Nephron progenitor cell (in vitro differentiated cells): Measurements from ENCODE around the gene ST6GALNAC3.
A peak's percentile ranks its signal among the peaks of the same experiment; 100 is the strongest.
"Not testable (repeated sequence)": the region's sequence is repeated elsewhere in the genome, so short reads cannot be mapped to it uniquely, and the experiment has no call there.

Experiments
- DNase-seq: peaks from one replicate; pipeline ENCODE4 v3.0.0; 2021
- H3K27ac Mint-ChIP-seq: 2 replicates; pipeline ENCODE4 v1.8.0; 2021; ENCODE audit warnings: mild to moderate bottlenecking, moderate library complexity, mixed read lengths
- H3K27me3 Mint-ChIP-seq: 2 replicates; pipeline ENCODE4 v1.8.0; 2021; ENCODE audit warnings: mild to moderate bottlenecking, low read depth, mixed read lengths; ENCODE audit not compliant: poor library complexity
- H3K36me3 Mint-ChIP-seq: 2 replicates; pipeline ENCODE4 v1.8.0; 2021; ENCODE audit warnings: low read depth, mixed read lengths
- H3K4me1 Mint-ChIP-seq: 2 replicates; pipeline ENCODE4 v1.8.0; 2021; ENCODE audit warnings: mixed read lengths
- H3K4me3 Mint-ChIP-seq: 2 replicates; pipeline ENCODE4 v1.8.0; 2021; ENCODE audit warnings: mild to moderate bottlenecking, moderate library complexity, mixed read lengths
- H3K9me3 Mint-ChIP-seq: 2 replicates; pipeline ENCODE4 v1.8.0; 2021; ENCODE audit warnings: mild to moderate bottlenecking, moderate library complexity, mixed read lengths
- TF ChIP-seq, protein P1 (sequence below): fragments of 200-600 bp; sonication (generic); IDR thresholded peaks from 2 replicates; pipeline ENCODE4 v1.5.0; 2021; ENCODE audit warnings: antibody characterized with exemption

ST6GALNAC3 gene

DNA sequence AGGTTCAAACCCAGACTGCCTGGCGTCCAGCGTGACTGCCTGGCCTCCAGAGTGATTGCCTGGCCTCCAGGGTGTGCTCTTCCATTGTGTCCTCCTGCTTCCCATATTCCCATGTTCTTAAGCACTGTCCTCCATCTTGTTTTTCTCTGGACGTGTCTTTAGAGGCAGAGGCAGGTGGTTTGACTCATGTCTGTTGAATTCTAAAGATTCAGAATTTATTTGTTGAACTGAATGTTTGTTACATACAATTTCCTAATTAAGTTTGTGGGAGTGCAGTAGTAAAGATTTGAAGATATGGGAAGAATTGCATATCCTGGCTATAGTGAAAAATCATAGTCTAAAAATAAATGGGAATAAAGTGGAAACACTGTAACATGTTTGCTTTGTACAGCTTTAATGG, 18.3 kb downstream of the ST6GALNAC3 start:
- Mint-ChIP-seq H3K4me3 (no peak overlapping the region), H3K9me3 (no peaks in the 10 kb centered on the region), H3K36me3 (peaks cover 9% of the 10 kb centered on the region), H3K27ac (peak overlapping the region; percentile 47), H3K27me3 (peaks cover 3% of the 10 kb centered on the region), H3K4me1 (peaks cover 26% of the 10 kb centered on the region)
- DNase-seq, result no peak
- TF ChIP-seq, protein P1, sequence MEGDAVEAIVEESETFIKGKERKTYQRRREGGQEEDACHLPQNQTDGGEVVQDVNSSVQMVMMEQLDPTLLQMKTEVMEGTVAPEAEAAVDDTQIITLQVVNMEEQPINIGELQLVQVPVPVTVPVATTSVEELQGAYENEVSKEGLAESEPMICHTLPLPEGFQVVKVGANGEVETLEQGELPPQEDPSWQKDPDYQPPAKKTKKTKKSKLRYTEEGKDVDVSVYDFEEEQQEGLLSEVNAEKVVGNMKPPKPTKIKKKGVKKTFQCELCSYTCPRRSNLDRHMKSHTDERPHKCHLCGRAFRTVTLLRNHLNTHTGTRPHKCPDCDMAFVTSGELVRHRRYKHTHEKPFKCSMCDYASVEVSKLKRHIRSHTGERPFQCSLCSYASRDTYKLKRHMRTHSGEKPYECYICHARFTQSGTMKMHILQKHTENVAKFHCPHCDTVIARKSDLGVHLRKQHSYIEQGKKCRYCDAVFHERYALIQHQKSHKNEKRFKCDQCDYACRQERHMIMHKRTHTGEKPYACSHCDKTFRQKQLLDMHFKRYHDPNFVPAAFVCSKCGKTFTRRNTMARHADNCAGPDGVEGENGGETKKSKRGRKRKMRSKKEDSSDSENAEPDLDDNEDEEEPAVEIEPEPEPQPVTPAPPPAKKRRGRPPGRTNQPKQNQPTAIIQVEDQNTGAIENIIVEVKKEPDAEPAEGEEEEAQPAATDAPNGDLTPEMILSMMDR, result no peak

- Mint-ChIP-seq H3K4me3 (no peak overlapping the region), H3K36me3 (peaks cover 6% of the 10 kb centered on the region), H3K9me3 (no peaks in the 10 kb centered on the region), H3K27me3 (peaks cover 3% of the 10 kb centered on the region), H3K4me1 (peaks cover 26% of the 10 kb centered on the region), H3K27ac (peak overlapping the region; percentile 40)
- TF ChIP-seq, protein P1, result no peak
- DNase-seq, result no peak
Observed at GRCh38 chr1:76093522-76094312, 19.2 kb downstream of the ST6GALNAC3 start.

DNA sequence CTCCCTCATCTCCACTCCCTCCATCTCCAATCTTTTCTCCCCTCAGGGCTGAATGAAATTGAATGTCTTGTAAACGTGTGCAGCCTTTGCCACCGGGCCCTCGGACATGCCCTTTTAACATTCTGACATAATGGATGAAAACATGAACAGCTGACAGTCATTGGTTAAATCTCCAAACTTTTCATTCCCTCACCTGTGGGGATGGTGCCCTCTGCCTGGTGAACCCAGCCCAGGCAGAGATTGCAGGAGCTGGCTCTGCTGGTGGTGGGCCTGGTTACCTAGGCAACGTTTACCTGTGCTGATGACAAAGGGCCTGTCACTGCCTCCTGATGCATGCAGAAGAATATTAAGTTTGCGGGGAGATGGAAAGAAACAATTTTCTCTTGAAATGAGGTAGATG, 21.3 kb downstream of the ST6GALNAC3 start:
- peaks cover 26% of the 10 kb centered on the region for H3K4me1 Mint-ChIP-seq
- no peak overlapping the region for H3K4me3 Mint-ChIP-seq
- no peak for DNase-seq
- no peaks in the 10 kb centered on the region for H3K9me3 Mint-ChIP-seq
- peak overlapping the region; percentile 77 for H3K27ac Mint-ChIP-seq
- peaks cover 4% of the 10 kb centered on the region for H3K36me3 Mint-ChIP-seq
- H3K27me3 Mint-ChIP-seq, result peaks cover 3% of the 10 kb centered on the region
- TF ChIP-seq, protein P1, result no peak

DNA sequence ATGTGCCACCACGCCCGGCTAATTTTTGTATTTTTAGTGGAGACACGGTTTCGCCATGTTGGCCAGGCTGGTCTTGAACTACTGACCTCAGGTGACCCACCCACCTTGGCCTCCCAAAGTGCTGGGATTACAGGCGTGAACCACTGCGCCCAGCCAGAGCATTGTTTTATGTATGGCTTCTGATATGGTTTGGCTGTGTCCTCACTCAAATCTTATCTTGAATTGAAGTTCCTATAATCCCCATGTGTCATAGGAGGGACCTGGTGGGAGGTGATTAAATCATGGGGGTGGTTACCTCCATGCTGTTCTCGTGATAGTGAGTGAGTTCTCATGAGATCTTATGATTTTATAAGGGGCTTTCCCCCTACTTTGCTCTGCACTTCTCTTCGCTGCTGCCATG, 22.5 kb downstream of the ST6GALNAC3 start:
- not testable (repeated sequence) for H3K27ac Mint-ChIP-seq, DNase-seq, H3K9me3 Mint-ChIP-seq, H3K36me3 Mint-ChIP-seq, H3K27me3 Mint-ChIP-seq, H3K4me3 Mint-ChIP-seq
- H3K4me1 Mint-ChIP-seq, result peaks cover 26% of the 10 kb centered on the region

- peaks cover 2% of the 10 kb centered on the region for H3K27me3 Mint-ChIP-seq
Observed at GRCh38 chr1:76098845-76099244, 24.3 kb downstream of the ST6GALNAC3 start.

DNA sequence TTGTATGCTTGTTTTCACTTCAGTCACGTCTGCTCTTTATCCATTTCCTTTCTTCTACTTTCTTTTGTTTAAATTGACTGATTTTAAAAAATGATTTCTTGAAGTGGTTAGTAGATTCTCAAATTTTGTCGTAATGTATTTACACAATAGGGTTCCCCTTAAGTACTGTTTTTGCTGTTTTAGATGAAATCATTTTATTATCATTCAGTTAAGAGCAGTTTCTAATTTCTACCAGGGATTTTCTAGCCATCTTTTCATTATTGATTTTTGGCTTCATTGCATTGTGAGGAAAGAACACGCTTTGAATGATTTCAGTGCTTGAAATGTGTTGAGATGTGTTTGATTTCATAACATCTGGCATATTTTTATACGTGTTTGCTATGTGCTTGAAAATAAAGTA, 27.0 kb downstream of the ST6GALNAC3 start:
- DNase-seq, result no peak
- Mint-ChIP-seq H3K9me3 (no peaks in the 10 kb centered on the region), H3K27ac (no peak overlapping the region), H3K36me3 (peaks cover 7% of the 10 kb centered on the region), H3K4me1 (peaks cover 12% of the 10 kb centered on the region), H3K4me3 (no peak overlapping the region), H3K27me3 (no peaks in the 10 kb centered on the region)
- TF ChIP-seq, protein P1, result no peak

More at GRCh38 chr1:76098845-76099244, 24.3 kb downstream of the ST6GALNAC3 start:
- H3K4me1 Mint-ChIP-seq, result peaks cover 24% of the 10 kb centered on the region
- TF ChIP-seq, protein P1, result no peak
- H3K4me3 Mint-ChIP-seq, result no peak overlapping the region
- peaks cover 4% of the 10 kb centered on the region for H3K36me3 Mint-ChIP-seq
- no peaks in the 10 kb centered on the region for H3K9me3 Mint-ChIP-seq
- H3K27ac Mint-ChIP-seq, result no peak overlapping the region
- DNase-seq, result no peak
